CD4-positive, alpha-beta T cell treated with Interleukin-2 at 100 ng/mL for 4 hours (primary cell): ENCODE data around the gene DPY19L1.
"Not testable (repeated sequence)": the region's sequence is repeated elsewhere in the genome, so short reads cannot be mapped to it uniquely, and the experiment has no call there.

Source experiments
- DNase-seq: peaks from one replicate; pipeline ENCODE4 v3.0.0-alpha.2; 2020; ENCODE audit warnings: low spot score

The DPY19L1 gene

GRCh38 chr7:35032166-35032565 lies 5.1 kb downstream of the DPY19L1 start:
- DNase-seq, result no peak

- no peak for DNase-seq
These were observed 6.4 kb downstream of the DPY19L1 start for GRCh38 chr7:35030848-35031247.

- no peak for DNase-seq
These were observed 8.0 kb downstream of the DPY19L1 start for GRCh38 chr7:35029311-35029710.

DNA sequence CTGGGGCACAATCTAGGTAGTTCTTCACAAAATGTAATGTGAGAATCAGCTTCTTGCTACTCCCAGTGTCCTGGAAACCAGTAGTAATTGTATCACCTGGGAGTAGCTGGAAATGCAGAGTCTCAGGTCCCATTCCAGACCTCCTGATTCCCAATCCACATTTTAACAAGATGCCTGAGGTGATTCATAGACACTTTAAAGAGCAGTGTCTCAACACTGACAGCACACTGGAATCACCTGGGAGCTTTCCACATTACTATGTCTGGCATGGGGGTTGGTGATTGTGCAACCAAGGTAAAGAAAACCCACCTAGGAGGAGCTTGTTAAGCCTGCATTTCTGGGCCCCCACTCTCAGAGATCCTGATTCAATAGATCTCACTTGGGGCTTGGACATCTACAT lies 11.1 kb downstream of the DPY19L1 start:
- DNase-seq, result no peak

DNA sequence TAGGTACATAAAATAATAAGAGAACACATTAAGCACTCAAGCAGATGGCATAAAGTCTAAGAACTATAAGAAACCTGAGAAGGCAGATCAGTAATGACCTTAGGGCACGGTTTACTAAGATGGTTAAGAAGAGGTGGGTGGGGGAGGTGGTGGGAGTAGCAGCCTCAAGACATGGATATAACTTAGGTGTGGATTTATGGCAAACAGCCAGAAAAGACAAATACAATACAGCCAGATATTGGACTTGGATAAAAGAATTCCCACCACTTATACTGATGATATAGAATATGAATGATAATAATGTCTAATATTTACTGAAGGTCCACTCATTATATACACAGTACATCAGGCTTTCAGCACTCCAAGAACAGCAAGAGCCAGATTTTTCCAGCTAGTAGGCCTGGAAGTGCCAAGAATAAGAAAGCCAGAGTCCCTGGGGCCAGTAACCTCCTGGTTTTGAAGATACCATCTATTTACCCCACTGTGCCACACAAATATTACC lies 11.9 kb downstream of the DPY19L1 start:
- no peak for DNase-seq

- DNase-seq, result no peak
These were observed 13.0 kb downstream of the DPY19L1 start for GRCh38 chr7:35024298-35024697.

- no peak for DNase-seq
These were observed 14.6 kb downstream of the DPY19L1 start for GRCh38 chr7:35022725-35023124.

DNA sequence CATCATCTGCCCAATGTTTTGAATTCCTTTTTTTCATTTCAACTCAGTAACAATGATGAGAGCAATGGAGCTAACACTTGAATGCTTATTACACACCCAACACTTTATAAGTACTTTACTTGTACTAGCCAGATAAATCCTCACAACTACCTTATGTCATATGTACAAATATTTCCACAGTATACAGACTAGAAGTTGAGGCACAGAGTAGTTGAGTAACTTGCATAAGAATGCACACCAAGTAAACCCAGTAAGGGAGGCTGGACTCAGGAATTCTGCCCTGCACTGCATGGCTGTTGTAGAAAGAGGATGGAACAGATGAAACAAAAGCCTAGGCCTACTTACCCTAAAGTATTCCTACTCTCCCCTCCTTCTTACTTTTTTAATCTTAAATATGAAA lies 15.8 kb downstream of the DPY19L1 start:
- DNase-seq, result no peak

DNA sequence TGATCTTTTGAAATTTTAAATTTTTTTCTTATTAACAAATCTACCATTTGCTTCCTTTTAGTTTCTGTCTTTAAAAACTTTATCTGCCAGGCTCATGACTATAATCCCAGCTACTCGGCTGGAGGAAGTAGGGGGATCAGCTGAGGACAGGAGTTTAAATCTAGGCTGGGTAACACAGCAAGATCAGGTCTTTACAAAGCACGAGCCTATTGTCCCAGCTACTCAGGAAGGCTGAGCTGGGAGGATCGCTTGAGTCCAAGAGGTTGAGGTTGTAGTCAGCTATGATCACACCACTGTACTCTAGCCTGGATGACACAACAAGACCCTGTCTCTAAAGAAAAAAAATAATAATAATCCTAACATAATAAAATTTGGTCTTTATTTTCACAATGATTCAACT lies 17.5 kb downstream of the DPY19L1 start:
- no peak for DNase-seq

GRCh38 chr7:35019179-35019729 lies 18.0 kb downstream of the DPY19L1 start:
- no peak for DNase-seq

DNA sequence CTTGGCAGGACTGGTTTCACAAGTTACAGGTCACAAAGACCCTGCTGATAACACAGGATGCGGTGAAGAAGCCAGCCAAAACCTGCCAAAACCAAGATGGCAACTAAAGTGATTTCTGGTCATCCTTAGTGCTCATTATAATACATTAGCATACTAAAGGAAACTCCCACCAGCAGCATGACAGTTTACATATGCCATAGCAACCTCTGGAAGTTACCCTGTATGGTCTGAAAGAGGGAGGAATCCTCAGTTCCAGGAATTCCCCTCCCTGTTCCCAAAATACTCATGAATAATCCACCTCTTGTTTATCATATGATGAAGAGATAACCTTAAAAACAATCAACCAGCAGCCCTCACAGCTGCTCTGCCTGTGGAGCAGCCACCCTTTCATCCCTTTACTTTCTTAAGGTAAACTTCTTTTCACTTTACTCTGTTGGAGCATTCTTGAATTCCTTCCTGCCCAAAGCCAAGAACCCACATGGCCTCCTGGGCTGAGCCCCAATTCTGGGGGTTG lies 21.9 kb downstream of the DPY19L1 start:
- DNase-seq, result no peak

GRCh38 chr7:35012160-35012559 lies 25.1 kb downstream of the DPY19L1 start:
- DNase-seq, result no peak

DNA sequence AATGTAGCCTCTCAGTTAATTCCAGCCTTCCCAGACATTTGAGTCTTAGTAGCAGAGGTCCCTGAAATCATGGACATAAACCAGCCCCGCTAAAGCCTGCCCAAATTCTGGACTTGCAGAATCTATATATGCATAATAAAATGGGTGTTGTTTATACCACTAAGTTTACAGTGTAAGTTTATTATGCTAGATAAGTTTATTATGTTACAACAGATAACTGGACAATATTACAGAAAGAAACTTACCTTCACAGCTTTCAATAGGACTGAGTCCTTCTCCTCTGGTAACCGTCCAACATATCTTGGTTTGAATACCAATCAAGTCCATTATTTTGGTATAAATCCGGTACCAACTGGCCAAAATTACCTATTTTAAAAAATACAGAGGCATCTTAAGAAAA lies 26.2 kb downstream of the DPY19L1 start:
- no peak for DNase-seq

DNA sequence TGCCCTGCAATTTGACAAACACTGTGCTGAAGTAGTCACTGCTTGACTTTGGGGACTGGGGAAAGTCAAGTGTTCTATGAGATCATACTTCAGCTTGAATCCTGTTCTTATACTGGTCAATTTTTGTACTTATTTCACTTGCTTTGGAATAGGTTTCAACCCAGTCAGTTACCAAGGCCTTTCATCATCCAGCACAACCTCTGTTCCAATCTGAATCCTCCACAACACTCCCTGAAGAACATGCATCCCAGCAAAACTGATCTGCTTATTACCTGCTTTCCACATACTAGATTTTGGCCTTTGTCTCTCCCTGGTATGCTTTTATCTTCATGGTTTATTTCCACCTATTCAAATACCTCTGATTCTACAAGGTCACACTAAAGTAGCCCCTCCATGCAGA lies 29.5 kb downstream of the DPY19L1 start:
- no peak for DNase-seq

DNA sequence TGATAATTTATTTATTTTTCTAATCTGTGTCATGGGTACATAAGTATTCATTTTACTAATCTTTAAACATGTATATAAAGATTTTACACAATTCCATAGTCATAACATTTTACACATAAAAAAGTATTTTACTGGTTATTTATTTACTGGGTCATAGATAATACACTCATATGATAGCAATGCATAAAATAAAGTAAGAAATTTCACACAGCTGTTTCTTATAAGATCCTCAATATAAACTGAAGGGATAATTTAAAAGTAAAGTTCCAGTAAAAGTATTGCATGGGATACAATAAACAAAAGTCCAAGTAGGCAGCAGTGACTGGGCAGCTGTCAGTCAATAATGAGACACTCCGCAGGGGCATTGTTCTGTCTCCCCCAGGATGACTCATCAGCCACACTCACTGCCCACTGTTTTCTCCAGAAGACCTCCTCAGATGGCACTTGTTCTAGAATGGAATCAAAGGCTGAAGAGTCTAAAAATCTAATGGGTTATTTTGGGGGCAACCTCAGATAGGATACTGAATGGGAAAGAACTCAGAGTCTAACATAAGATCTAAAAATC lies 32.7 kb downstream of the DPY19L1 start:
- DNase-seq, result no peak

- DNase-seq, result no peak
These were observed 33.5 kb downstream of the DPY19L1 start for GRCh38 chr7:35003679-35004303.

GRCh38 chr7:35003177-35003650 lies 34.1 kb downstream of the DPY19L1 start:
- not testable (repeated sequence) for DNase-seq

DNA sequence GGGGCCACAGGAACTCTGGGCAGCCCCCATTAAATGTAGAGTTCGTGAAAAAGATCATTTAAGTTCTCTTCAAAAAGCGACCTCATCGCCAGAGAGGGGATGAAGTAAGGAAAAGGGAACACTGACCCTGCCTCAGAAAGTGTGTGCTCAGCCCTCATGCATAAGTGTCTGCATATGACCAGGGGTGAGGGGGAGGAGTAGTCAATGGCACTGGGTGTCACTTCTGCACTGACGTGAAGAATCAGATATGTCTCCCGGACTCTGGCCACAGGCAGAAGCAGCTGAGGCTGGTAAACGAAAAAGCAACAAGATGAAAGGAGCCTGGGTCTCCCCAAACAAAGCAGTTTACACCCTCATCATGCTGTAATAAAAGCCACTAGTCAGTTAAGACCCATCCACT lies 39.0 kb downstream of the DPY19L1 start:
- DNase-seq, result not testable (repeated sequence)

- not testable (repeated sequence) for DNase-seq
These were observed 40.7 kb downstream of the DPY19L1 start for GRCh38 chr7:34996423-34997090.

DNA sequence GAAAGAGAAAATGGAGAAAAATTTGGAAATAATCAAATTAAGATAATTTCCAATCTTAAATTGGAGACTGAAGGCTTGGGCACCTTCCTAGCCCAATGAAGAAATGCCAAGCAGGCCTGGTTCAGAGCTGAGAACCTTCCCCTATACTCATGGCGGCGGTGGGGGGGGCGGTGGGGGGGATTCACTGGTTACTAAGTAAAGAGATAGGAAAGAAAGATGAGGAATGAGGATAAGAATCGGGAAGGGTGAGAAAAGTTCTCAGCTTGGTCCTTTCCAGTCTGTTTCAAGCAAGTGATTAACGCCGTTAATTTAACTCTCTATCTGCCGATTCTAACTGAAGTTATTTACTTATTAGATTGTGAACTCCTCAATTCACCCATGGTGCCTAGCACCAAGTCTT lies 41.5 kb downstream of the DPY19L1 start:
- DNase-seq, result no peak

DNA sequence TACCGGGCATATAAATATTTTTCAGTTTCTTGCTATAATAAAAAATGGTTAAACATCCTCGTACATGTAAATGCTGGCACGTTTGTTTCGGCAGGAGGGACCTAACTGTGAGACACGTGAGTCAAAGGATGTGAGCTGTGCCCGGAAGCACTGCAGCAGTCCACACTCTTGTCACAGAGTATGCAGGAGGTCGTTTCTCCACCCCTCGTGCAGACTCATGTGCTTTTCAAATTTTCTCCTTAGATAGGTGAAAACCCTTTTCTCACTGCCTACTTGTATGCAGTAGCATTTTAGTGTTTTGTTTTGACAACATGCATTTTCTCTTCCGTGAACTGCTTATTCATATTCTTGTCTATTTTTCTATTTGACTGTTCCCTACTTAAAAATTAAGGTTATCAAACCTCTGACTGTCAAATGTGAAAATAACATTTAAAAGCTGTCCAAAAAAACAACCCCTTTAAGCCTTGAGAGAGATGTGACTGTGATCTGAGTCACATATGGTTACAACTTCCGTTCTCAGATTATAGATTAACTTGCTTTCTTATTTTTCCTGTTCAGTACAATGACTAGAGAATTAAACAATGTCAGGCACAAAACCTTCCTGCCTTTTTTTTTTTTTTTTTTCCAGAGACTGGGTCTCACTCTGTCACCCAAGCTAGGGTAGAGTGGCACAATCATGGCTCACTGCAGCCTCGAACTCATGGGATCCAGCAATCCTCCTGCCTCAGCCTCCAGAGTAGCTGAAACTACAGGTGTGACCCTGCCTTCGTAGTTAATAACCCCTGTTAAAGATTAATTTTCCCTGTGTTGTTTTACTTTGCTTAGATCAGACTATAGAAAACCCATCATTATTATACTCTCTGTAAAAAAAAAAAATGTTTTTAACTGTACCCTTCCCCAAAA lies 45.1 kb downstream of the DPY19L1 start:
- DNase-seq, result peak; percentile 68
